MM.1S (cell line): ENCODE results near the gene COL7A1.

ENCODE experiments used
- DNase-seq: peaks from one replicate; pipeline ENCODE4 v3.0.0-alpha.2; 2015
- H2AFZ ChIP-seq: fragments of 300-600 bp; sonication (generic); 2 replicates; pipeline ENCODE4 v1.6.0; 2016; ENCODE audit warnings: antibody characterized with exemption, low read length
- H3F3A ChIP-seq: fragments of 300-600 bp; sonication (generic); 2 replicates; pipeline ENCODE4 v1.6.1; 2016; ENCODE audit warnings: mild to moderate bottlenecking, antibody characterized with exemption, low read length, moderate library complexity, mixed read lengths; ENCODE audit not compliant: insufficient read depth
- H3K27ac ChIP-seq: fragments of 300-600 bp; sonication (generic); 2 replicates; pipeline ENCODE4 v1.5.1; 2016; ENCODE audit warnings: mild to moderate bottlenecking, low read length
- H3K27me3 ChIP-seq: fragments of 300-600 bp; sonication (generic); replicated peaks from 2 replicates; pipeline ENCODE4 v1.6.0; 2016; ENCODE audit warnings: low read length; ENCODE audit not compliant: insufficient read depth
- H3K36me3 ChIP-seq: fragments of 300-600 bp; sonication (generic); replicated peaks from 2 replicates; pipeline ENCODE4 v1.6.1; 2016; ENCODE audit warnings: mild to moderate bottlenecking, low read length, mixed read lengths; ENCODE audit not compliant: insufficient read depth
- H3K4me1 ChIP-seq: fragments of 300-600 bp; sonication (generic); 2 replicates; pipeline ENCODE4 v1.6.1; 2016; ENCODE audit warnings: low read length, mixed read lengths
- H3K4me2 ChIP-seq: fragments of 300-600 bp; sonication (generic); 2 replicates; pipeline ENCODE4 v1.6.0; 2016; ENCODE audit warnings: low read depth, low read length
- H3K4me3 ChIP-seq: fragments of 300-600 bp; sonication (generic); 2 replicates; pipeline ENCODE4 v1.5.1; 2016; ENCODE audit warnings: low read length, mixed read lengths
- H3K79me2 ChIP-seq: fragments of 300-600 bp; sonication (generic); 2 replicates; pipeline ENCODE4 v1.6.1; 2016; ENCODE audit warnings: mixed run types, low read length, mixed read lengths
- H3K9ac ChIP-seq: fragments of 300-600 bp; sonication (generic); 2 replicates; pipeline ENCODE4 v1.6.1; 2016; ENCODE audit warnings: low read length, mixed read lengths
- H3K9me2 ChIP-seq: fragments of 300-600 bp; sonication (generic); replicated peaks from 2 replicates; pipeline ENCODE4 v1.6.1; 2016; ENCODE audit warnings: mild to moderate bottlenecking, low read length, mixed read lengths; ENCODE audit not compliant: insufficient read depth
- H3K9me3 ChIP-seq: fragments of 300-600 bp; sonication (generic); replicated peaks from 2 replicates; pipeline ENCODE4 v1.6.1; 2016; ENCODE audit warnings: mild to moderate bottlenecking, low read length, mixed read lengths; ENCODE audit not compliant: insufficient read depth
- H4K20me1 ChIP-seq: fragments of 300-600 bp; sonication (generic); 2 replicates; pipeline ENCODE4 v1.6.1; 2016; ENCODE audit warnings: mild to moderate bottlenecking, low read length, moderate library complexity, mixed read lengths; ENCODE audit not compliant: insufficient read depth
- CTCF ChIP-seq: fragments of 300-600 bp; sonication (generic); IDR thresholded peaks from 2 replicates; pipeline ENCODE4 v1.5.1; 2016; ENCODE audit warnings: antibody characterized with exemption, low read length, mixed read lengths
- EZH2 ChIP-seq: fragments of 300-600 bp; sonication (generic); optimal IDR thresholded peaks from 2 replicates; pipeline ENCODE3; 2017; ENCODE audit warnings: low read depth, mild to moderate bottlenecking, antibody characterized with exemption, low read length, mixed read lengths
- EZH2phosphoT487 ChIP-seq: fragments of 300-600 bp; sonication (generic); IDR thresholded peaks from 2 replicates; pipeline ENCODE4 v1.6.1; 2018; ENCODE audit warnings: antibody characterized with exemption, low read length

Gene COL7A1

GRCh38 chr3:48565591-48566400 lies 29.3 kb downstream of the COL7A1 start:
- no peaks in the 10 kb centered on the region for H3K4me1 ChIP-seq
- no peaks in the 10 kb centered on the region for H3K79me2 ChIP-seq
- no peaks in the 10 kb centered on the region for H3K36me3 ChIP-seq
- TF ChIP-seq CTCF (no peak), EZH2phosphoT487 (no peak), EZH2 (no peak)
- H3K9me2 ChIP-seq, result no peaks in the 10 kb centered on the region
- no peak overlapping the region for H3K9ac ChIP-seq
- DNase-seq, result no peak
- no peak overlapping the region for H3K4me2 ChIP-seq
- no peaks in the 10 kb centered on the region for H3F3A ChIP-seq
- no peaks in the 10 kb centered on the region for H4K20me1 ChIP-seq
- no peak overlapping the region for H3K4me3 ChIP-seq
- no peak overlapping the region for H2AFZ ChIP-seq
- peaks cover 21% of the 10 kb centered on the region for H3K27me3 ChIP-seq
- no peak overlapping the region for H3K27ac ChIP-seq
- no peaks in the 10 kb centered on the region for H3K9me3 ChIP-seq

- Histone ChIP-seq H3K9ac (no peak overlapping the region), H3K27me3 (peaks cover 19% of the 10 kb centered on the region), H3K9me3 (no peaks in the 10 kb centered on the region), H4K20me1 (no peaks in the 10 kb centered on the region), H3K27ac (no peak overlapping the region), H2AFZ (no peak overlapping the region), H3K4me3 (no peak overlapping the region), H3K9me2 (no peaks in the 10 kb centered on the region), H3K36me3 (no peaks in the 10 kb centered on the region), H3K4me2 (no peak overlapping the region), H3F3A (no peaks in the 10 kb centered on the region), H3K79me2 (no peaks in the 10 kb centered on the region), H3K4me1 (0 out of 2 replicates have a peak, but pooled peaks cover 5% of the 10 kb centered on the region)
- no peak for TF ChIP-seq CTCF
- TF ChIP-seq EZH2, result no peak
- TF ChIP-seq EZH2phosphoT487, result no peak
- DNase-seq, result no peak
Measured at GRCh38 chr3:48565186-48565585, 29.9 kb downstream of the COL7A1 start.

- Histone ChIP-seq H3K9me2 (no peaks in the 10 kb centered on the region), H2AFZ (no peak overlapping the region), H3K36me3 (no peaks in the 10 kb centered on the region), H3K4me2 (no peak overlapping the region), H3K9ac (no peak overlapping the region), H3K27me3 (peaks cover 19% of the 10 kb centered on the region), H3K79me2 (no peaks in the 10 kb centered on the region), H3K4me3 (no peak overlapping the region), H3K27ac (no peak overlapping the region), H3F3A (no peaks in the 10 kb centered on the region), H4K20me1 (no peaks in the 10 kb centered on the region), H3K9me3 (no peaks in the 10 kb centered on the region), H3K4me1 (0 out of 2 replicates have a peak, but pooled peaks cover 8% of the 10 kb centered on the region)
- TF ChIP-seq EZH2phosphoT487, result no peak
- no peak for TF ChIP-seq CTCF
- TF ChIP-seq EZH2, result no peak
- DNase-seq, result no peak
Measured at GRCh38 chr3:48564667-48565066, 30.5 kb downstream of the COL7A1 start.
